GM12878 (cell line): ENCODE results near the gene RAB22A. TPM values are rescaled to one million over a fixed set of nuclear protein-coding genes. Genes with fewer than 3 reads are reported as not detected.

Source experiments
- ATAC-seq: fragments of 200-7000 bp; cut with Tn5 transposase; 3 replicates; pipeline ENCODE4 v1.9.1; 2020; ENCODE audit warnings: mild to moderate bottlenecking, moderate library complexity
- BruUV-seq: library from RNA; stranded (reverse); fragments of 400-500 nt; replicated peaks from 2 replicates; lab custom pipeline; 2021; lab: Mats Ljungman, UMichigan
- CTCF ChIA-PET: fragments of 300-600 bp; sonication (Branson Sonifier 250); formaldehyde crosslinking; extraction: SDS; loops from one replicate; lab custom pipeline; 2021; ENCODE audit warnings: inconsistent platforms; lab: Yijun Ruan, JAX
- POLR2A ChIA-PET: fragments of 350-600 bp; formaldehyde crosslinking; extraction: SDS; loops from one replicate; lab custom pipeline; 2021; ENCODE audit warnings: inconsistent platforms; lab: Charles Lee
- RAD21 ChIA-PET: fragments of 300-600 bp; sonication (Branson Sonifier 250); formaldehyde crosslinking; loops from one replicate; lab custom pipeline; 2023; ENCODE audit warnings: antibody characterized with exemption; ENCODE audit not compliant: unreplicated experiment; lab: Charles Lee
- SMC1A ChIA-PET: fragments of 300-600 bp; sonication (Branson Sonifier 250); formaldehyde crosslinking; loops from one replicate; lab custom pipeline; 2023; ENCODE audit not compliant: unreplicated experiment, uncharacterized antibody; lab: Charles Lee
- DNase-seq: peaks from one replicate; pipeline ENCODE4 v3.0.0-alpha.2; 2011; ENCODE audit warnings: low read depth, low spot score
- FAIRE-seq: peaks from 3 replicates; lab custom pipeline; 2011; peaks lifted over from hg19 to GRCh38; lab: Jason Lieb, UNC
- H2AFZ ChIP-seq: 2 replicates; pipeline ENCODE4 v1.6.0; 2011; ENCODE audit warnings: low read depth, low read length, control low read depth; ENCODE audit not compliant: control insufficient read depth
- H3K27ac ChIP-seq: 2 replicates; pipeline ENCODE4 v1.5.1; 2011; ENCODE audit warnings: control low read depth; ENCODE audit not compliant: control insufficient read depth, insufficient read depth
- H3K27me3 ChIP-seq, 2 experiments: replicated peaks in 1 of 2; 2 replicates each; pipeline versions ENCODE4 v1.6.0 to v1.6.1; 2011; ENCODE audit warnings: low read length in 1 of 2; ENCODE audit not compliant: control insufficient read depth in 2 of 2, insufficient read depth in 2 of 2
- H3K36me3 ChIP-seq, 2 experiments: 2 replicates each; pipeline ENCODE4 v1.5.1; 2011; ENCODE audit warnings: low read length in 1 of 2; ENCODE audit not compliant: control insufficient read depth in 2 of 2, insufficient read depth in 2 of 2
- H3K4me1 ChIP-seq: 2 replicates; pipeline ENCODE4 v1.6.1; 2011; ENCODE audit warnings: mild to moderate bottlenecking, low read length, moderate library complexity, mixed read lengths; ENCODE audit not compliant: control insufficient read depth, insufficient read depth
- H3K4me2 ChIP-seq: 2 replicates; pipeline ENCODE4 v1.6.0; 2011; ENCODE audit warnings: control low read depth; ENCODE audit not compliant: control insufficient read depth, insufficient read depth
- H3K4me3 ChIP-seq: fragments of 200-600 bp; sonication (generic); 2 replicates; pipeline ENCODE4 v1.5.1; 2016
- H3K79me2 ChIP-seq: 2 replicates; pipeline ENCODE4 v1.6.0; 2011; ENCODE audit warnings: low read length; ENCODE audit not compliant: control insufficient read depth, insufficient read depth
- H3K9ac ChIP-seq: 2 replicates; pipeline ENCODE4 v1.8.0; 2011; ENCODE audit warnings: low read length, control low read depth, mixed read lengths; ENCODE audit not compliant: control insufficient read depth, insufficient read depth
- H3K9me3 ChIP-seq: replicated peaks from 3 replicates; pipeline ENCODE4 v1.5.1; 2011; ENCODE audit warnings: mild to moderate bottlenecking, low read length; ENCODE audit not compliant: control insufficient read depth, insufficient read depth
- H4K20me1 ChIP-seq: 2 replicates; pipeline ENCODE4 v1.6.0; 2011; ENCODE audit not compliant: control insufficient read depth, insufficient read depth
- CREB1 ChIP-seq: IDR thresholded peaks from 2 replicates; pipeline ENCODE4 v1.6.1; 2012; ENCODE audit warnings: low read depth, mild to moderate bottlenecking, inconsistent platforms
- RAD51 ChIP-seq: fragments of 450-650 bp; IDR thresholded peaks from 2 replicates; pipeline ENCODE4 v1.6.1; 2016; ENCODE audit warnings: moderate library complexity, mild to moderate bottlenecking, inconsistent platforms
- SPI1 ChIP-seq: IDR thresholded peaks from 2 replicates; pipeline ENCODE4 v1.6.1; 2011; ENCODE audit warnings: low read depth, mild to moderate bottlenecking, low read length, moderate library complexity, borderline replicate concordance; ENCODE audit not compliant: insufficient read depth
- WGBS: methylation state at CpG from one replicate; pipeline ENCODE4 v1.1.6; 2016; ENCODE audit warnings: low lambda C conversion rate; ENCODE audit not compliant: insufficient replicate concordance, insufficient coverage; ENCODE audit errors: missing lambda C conversion rate; 5-methylcytosine and 5-hydroxymethylcytosine counted together
- in situ Hi-C: fragments of 300-500 bp; cut with MboI; formaldehyde crosslinking; loops from 9 replicates; pipeline ENCODE4 v1.14.3; 2018; ENCODE audit warnings: mixed read lengths
- intact Hi-C: fragments of 100-400 bp; cut with micrococcal nuclease; formaldehyde crosslinking; loops from one replicate; pipeline ENCODE4 v1.14.2; 2022; ENCODE audit not compliant: unreplicated experiment
- polyA plus RNA-seq, 11 experiments: library from polyadenylated mRNA; depleted of rRNA in 4 of 11; unstranded in 6 of 11; stranded (reverse) in 5 of 11; fragments of >200 nt; fragmentation: Nextera tagmentation in 4 of 11; fragmentation: Illumina TruSeq in 1 of 11; extraction: Ambion mirVana in 4 of 11; extraction: Trizol in 1 of 11; gene quantifications; 1 replicate in 1 of 11; 2 replicates in 10 of 11; pipeline versions ENCODE4 v1.2.1 to v1.2.3, GENCODE V29; 2011 to 2016; ENCODE audit warnings: inconsistent platforms in 2 of 11, missing spikeins in 2 of 11, low read depth in 1 of 11
- total RNA-seq, 4 experiments: library from RNA; depleted of rRNA in 3 of 4; stranded (reverse); fragments of >200 nt in 3 of 4; fragmentation: Illumina TruSeq in 1 of 4; extraction: Trizol in 1 of 4; gene quantifications; 2 replicates each; pipeline versions ENCODE4 v1.2.1 to v1.2.3, GENCODE V29; 2013 to 2021

RAB22A gene
- total and polyA plus RNA-seq, 10 of the 15 experiments (the other 5 are each of a cell fraction or from before 2014, with no cell fraction given), result 2.7 to 12.0 (median 10.0) TPM

- ChIA-PET POLR2A (no interaction called here), SMC1A (no interaction called here)
- no peaks in the 10 kb centered on the region for H4K20me1 ChIP-seq
Measured at GRCh38 chr20:58416835-58417234, 107.3 kb downstream of the RAB22A start.

More at GRCh38 chr20:58416835-58417234, 107.3 kb downstream of the RAB22A start:
- ChIA-PET RAD21 (no interaction called here), CTCF (interaction anchor here (0.7 kb wide), 1 partner anchor 214 kb away, joined by 3 read pairs; no protein-coding TSS in a partner anchor)
- H3K79me2 ChIP-seq, result peaks cover 35% of the 10 kb centered on the region
- no TSS peak for BruUV-seq
- H3K36me3 ChIP-seq, result peaks cover 5 to 26% of the 10 kb centered on the region in 2 experiments
- no peak for ATAC-seq
- no peaks in the 10 kb centered on the region; the same call in 1 of the 3 replicates for H3K9me3 ChIP-seq
- DNase-seq, result no peak
- 97% methylated on average over 2 of the region's 2 CpGs for WGBS
- TF ChIP-seq CREB1, result no peak
- TF ChIP-seq SPI1, result peak; percentile 40
- no peak for TF ChIP-seq RAD51
- H3K4me2 ChIP-seq, result no peak overlapping the region
- in situ Hi-C loops (no loop called here), intact Hi-C loops (no loop called here)
- no peak for FAIRE-seq
- H2AFZ ChIP-seq, result no peak overlapping the region
- no peak overlapping the region for H3K9ac ChIP-seq
- no peaks in the 10 kb centered on the region; the same call in 1 of the 2 replicates for H3K4me1 ChIP-seq
- H3K4me3 ChIP-seq, result no peak overlapping the region
- H3K27me3 ChIP-seq, result no peaks in the 10 kb centered on the region
- H3K27ac ChIP-seq, result 0 out of 2 replicates have a peak overlapping the region, but pooled peaks have one; percentile 11

Other genes starting within 250 kb of the RAB22A start
- gene ANKRD60, start 81.1 kb upstream of the RAB22A start, total RNA-seq (2014; rRNA removed), result not detected in 2 replicates
- gene ANKRD60, start 81.1 kb upstream of the RAB22A start, total RNA-seq (2014; rRNA removed; fragmentation: Illumina TruSeq; extraction: Trizol), result not detected in 2 replicates
- not detected in 2 replicates for gene ANKRD60, start 81.1 kb upstream of the RAB22A start, total RNA-seq (2021)
- gene ANKRD60, start 81.1 kb upstream of the RAB22A start, polyA plus RNA-seq (2011; rRNA removed), result not detected in 2 replicates
- gene ANKRD60, start 81.1 kb upstream of the RAB22A start, polyA plus RNA-seq (2014; fragmentation: Illumina TruSeq; extraction: Trizol), result not detected in 2 replicates
- gene ANKRD60, start 81.1 kb upstream of the RAB22A start, polyA plus RNA-seq (2014; fragmentation: Nextera tagmentation; extraction: Ambion mirVana), result not detected
- gene ANKRD60, start 81.1 kb upstream of the RAB22A start, polyA plus RNA-seq (2014; rRNA removed), result not detected in 2 replicates
- not detected for gene ANKRD60, start 81.1 kb upstream of the RAB22A start, polyA plus RNA-seq (2016; fragmentation: Nextera tagmentation; extraction: Ambion mirVana)
- 6.2 and 8.4 TPM in 2 replicates for gene VAPB, start 79.5 kb downstream of the RAB22A start, total RNA-seq (2014; rRNA removed)
- gene VAPB, start 79.5 kb downstream of the RAB22A start, total RNA-seq (2014; rRNA removed; fragmentation: Illumina TruSeq; extraction: Trizol), result 14.2 and 15.3 TPM in 2 replicates
- 27.0 and 28.0 TPM in 2 replicates for gene VAPB, start 79.5 kb downstream of the RAB22A start, total RNA-seq (2021)
- 22.7 and 30.7 TPM in 2 replicates for gene VAPB, start 79.5 kb downstream of the RAB22A start, polyA plus RNA-seq (2011; rRNA removed)
- 28.6 and 40.3 TPM in 2 replicates for gene VAPB, start 79.5 kb downstream of the RAB22A start, polyA plus RNA-seq (2014; fragmentation: Illumina TruSeq; extraction: Trizol)
- gene VAPB, start 79.5 kb downstream of the RAB22A start, polyA plus RNA-seq (2014; fragmentation: Nextera tagmentation; extraction: Ambion mirVana), result 10 to 100 TPM in 1 of 2 experiments, 1 to 10 TPM in 1; 3.2 to 10.7 TPM
- 18.2 and 18.3 TPM in 2 replicates for gene VAPB, start 79.5 kb downstream of the RAB22A start, polyA plus RNA-seq (2014; rRNA removed)
- gene VAPB, start 79.5 kb downstream of the RAB22A start, polyA plus RNA-seq (2016; fragmentation: Nextera tagmentation; extraction: Ambion mirVana), result 10 to 100 TPM; 26.8 to 28.2 TPM
- not detected in 2 replicates for gene APCDD1L, start 205.7 kb downstream of the RAB22A start, total RNA-seq (2014; rRNA removed)
- gene APCDD1L, start 205.7 kb downstream of the RAB22A start, total RNA-seq (2014; rRNA removed; fragmentation: Illumina TruSeq; extraction: Trizol), result not detected in 2 replicates
- gene APCDD1L, start 205.7 kb downstream of the RAB22A start, total RNA-seq (2021), result not detected in 2 replicates
- not detected in 2 replicates for gene APCDD1L, start 205.7 kb downstream of the RAB22A start, polyA plus RNA-seq (2011; rRNA removed)
- gene APCDD1L, start 205.7 kb downstream of the RAB22A start, polyA plus RNA-seq (2014; fragmentation: Illumina TruSeq; extraction: Trizol), result not detected in 2 replicates
- not detected for gene APCDD1L, start 205.7 kb downstream of the RAB22A start, polyA plus RNA-seq (2014; fragmentation: Nextera tagmentation; extraction: Ambion mirVana)
- gene APCDD1L, start 205.7 kb downstream of the RAB22A start, polyA plus RNA-seq (2014; rRNA removed), result not detected in 2 replicates
- under 1 TPM; 0.14 to 0.50 TPM for gene APCDD1L, start 205.7 kb downstream of the RAB22A start, polyA plus RNA-seq (2016; fragmentation: Nextera tagmentation; extraction: Ambion mirVana)